ENCODE data around the gene SPIN1.

The SPIN1 gene

DNA sequence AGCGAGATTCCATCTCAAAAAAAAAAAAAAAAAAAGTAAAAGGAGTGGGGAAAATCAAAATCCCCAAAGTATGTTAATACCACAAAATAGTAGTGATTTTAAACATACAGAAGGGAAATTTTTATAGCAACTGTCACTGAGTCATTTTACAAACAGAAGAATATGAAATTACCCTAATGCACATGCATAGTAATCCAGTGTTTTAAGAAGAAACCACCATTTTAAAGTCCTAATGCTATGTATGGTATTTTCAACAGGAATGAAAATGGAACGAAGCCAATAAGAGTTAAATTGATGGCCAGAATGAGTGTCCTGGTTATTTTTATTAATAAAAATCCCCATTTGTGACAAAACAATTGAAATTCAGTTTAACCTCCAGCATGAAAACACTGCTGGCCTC lies 120.1 kb downstream of the SPIN1 start:
- Histone ChIP-seq H3K9ac (ENCODE audit: low read depth, low read length) (no peak overlapping the region), H3K36me3 (ENCODE audit: insufficient read depth, low read length) (no peaks in the 10 kb centered on the region), H3K4me1 (ENCODE audit: insufficient read depth, low read length) (peaks cover 4% of the 10 kb centered on the region; the same call in 1 of the 2 replicates), H3K9me3 (ENCODE audit: control insufficient read depth, insufficient read depth, low read length) (peaks cover 3% of the 10 kb centered on the region; the same call in 1 of the 2 replicates)

DNA sequence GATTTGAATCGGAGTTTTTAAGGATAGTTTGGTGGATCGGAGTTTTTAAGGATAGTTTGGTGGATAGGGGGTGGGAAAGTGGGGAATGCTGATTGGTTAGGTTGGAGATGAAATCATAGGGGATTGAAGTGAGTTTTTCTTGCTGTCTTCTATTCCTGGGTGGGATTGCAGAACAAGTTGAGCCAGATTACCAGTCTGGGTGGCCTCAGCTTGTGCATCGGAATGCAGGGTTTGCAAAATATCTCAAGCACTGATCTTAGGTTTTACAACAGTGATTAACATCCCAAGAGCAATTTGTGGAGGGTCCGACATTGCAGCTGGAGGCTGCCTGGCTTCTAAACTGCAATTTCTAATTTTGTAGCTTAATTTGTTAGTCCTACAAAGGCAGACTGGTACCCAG lies 123.7 kb downstream of the SPIN1 start:
- peaks cover 3% of the 10 kb centered on the region for H3K9me3 ChIP-seq (ENCODE audit: control insufficient read depth, insufficient read depth, low read length)
- H3K9ac ChIP-seq (ENCODE audit: low read depth, low read length) = no peak overlapping the region
- H3K36me3 ChIP-seq (ENCODE audit: insufficient read depth, low read length) = no peaks in the 10 kb centered on the region
- H3K4me1 ChIP-seq (ENCODE audit: insufficient read depth, low read length) = peaks cover 4% of the 10 kb centered on the region; the same call in 1 of the 2 replicates

DNA sequence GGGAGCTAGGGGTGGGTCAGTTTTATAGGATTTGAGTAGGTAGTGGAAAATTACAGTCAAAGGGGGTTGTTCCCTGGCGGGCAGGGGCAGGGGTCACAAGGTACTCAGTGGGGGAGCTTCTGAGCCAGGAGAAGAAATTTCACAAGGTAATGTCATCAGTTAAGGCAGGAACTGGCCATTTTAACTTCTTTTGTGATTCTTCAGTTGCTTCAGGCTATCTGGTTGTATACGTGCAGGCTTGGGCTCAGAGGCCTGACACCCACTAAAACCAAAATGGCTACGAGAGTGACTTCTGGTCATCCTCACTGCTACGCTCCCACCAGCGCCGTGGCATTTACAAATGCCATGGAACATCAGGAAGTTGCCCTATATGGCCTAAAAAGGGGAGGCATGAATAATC lies 126.0 kb downstream of the SPIN1 start:
- Histone ChIP-seq H3K9me3 (ENCODE audit: control insufficient read depth, insufficient read depth, low read length) (no peaks in the 10 kb centered on the region; the same call in none of the 2 replicates), H3K9ac (ENCODE audit: low read depth, low read length) (no peak overlapping the region), H3K36me3 (ENCODE audit: insufficient read depth, low read length) (no peaks in the 10 kb centered on the region), H3K4me1 (ENCODE audit: insufficient read depth, low read length) (peaks cover 7% of the 10 kb centered on the region)

DNA sequence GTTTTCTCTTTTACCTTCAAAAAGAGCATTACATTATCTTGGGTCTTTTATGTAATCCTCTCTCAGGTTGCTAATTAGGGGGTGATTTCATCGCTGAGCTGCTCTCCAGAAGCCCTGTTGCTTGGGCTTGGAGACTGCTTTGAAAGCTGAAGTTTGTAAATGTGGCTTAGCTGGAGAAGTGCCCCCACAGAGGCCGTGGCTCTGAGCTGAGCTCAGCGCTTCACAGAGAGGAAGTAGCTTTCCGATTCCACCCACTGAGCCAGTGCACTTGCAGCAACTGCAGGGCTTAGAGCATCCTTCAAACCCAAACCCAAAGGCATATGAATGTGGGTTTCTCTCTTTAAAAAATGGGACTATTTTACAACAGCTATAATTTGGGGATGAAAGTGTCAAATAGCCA lies 133.1 kb downstream of the SPIN1 start:
- Histone ChIP-seq H3K9ac (ENCODE audit: low read depth, low read length) (no peak overlapping the region), H3K36me3 (ENCODE audit: insufficient read depth, low read length) (no peaks in the 10 kb centered on the region), H3K4me1 (ENCODE audit: insufficient read depth, low read length) (peaks cover 26% of the 10 kb centered on the region), H3K9me3 (ENCODE audit: control insufficient read depth, insufficient read depth, low read length) (no peaks in the 10 kb centered on the region)

DNA sequence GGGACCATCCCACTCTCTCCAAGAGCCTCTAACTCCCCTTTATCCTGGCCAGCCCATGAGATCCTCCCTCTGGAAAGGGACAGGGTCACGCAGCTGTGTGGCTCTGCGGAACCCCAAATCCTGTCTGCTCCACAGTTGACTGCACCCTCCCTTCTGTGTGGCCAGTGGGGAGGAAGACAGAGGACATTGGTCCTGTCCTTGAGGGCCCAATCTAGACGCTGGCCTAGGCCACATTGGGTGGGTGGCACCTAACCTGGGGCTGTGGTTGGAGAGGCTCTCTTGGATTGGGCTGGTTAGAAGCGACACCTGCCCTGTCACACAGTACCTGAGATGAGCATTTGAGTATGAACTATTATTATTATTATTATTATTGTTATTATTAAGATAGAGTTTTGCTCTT lies 134.1 kb downstream of the SPIN1 start:
- Histone ChIP-seq H3K9ac (ENCODE audit: low read depth, low read length) (no peak overlapping the region), H3K9me3 (ENCODE audit: control insufficient read depth, insufficient read depth, low read length) (no peaks in the 10 kb centered on the region), H3K4me1 (ENCODE audit: insufficient read depth, low read length) (peaks cover 26% of the 10 kb centered on the region), H3K36me3 (ENCODE audit: insufficient read depth, low read length) (no peaks in the 10 kb centered on the region)

DNA sequence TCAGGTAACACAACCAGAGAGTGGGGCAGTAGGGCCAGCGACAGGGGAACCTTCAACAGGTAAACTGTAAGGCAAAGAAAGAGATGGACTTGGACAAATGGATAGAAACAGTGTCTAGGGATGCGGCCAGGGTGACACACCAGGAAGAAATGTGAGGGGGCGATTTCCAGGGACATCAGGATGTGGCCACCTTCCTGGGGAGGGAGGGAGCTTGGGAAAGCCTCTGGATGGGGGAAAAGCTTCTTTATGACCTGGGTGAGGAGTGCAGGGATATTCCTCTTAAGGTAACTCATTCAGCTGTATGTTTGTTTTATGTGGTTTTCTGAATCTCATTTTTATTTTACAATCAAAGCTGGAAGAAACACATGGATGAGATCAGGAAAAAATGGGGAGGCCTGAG lies 134.8 kb downstream of the SPIN1 start:
- no peak overlapping the region for H3K9ac ChIP-seq (ENCODE audit: low read depth, low read length)
- H3K4me1 ChIP-seq (ENCODE audit: insufficient read depth, low read length) = peaks cover 26% of the 10 kb centered on the region
- H3K36me3 ChIP-seq (ENCODE audit: insufficient read depth, low read length) = no peaks in the 10 kb centered on the region
- H3K9me3 ChIP-seq (ENCODE audit: control insufficient read depth, insufficient read depth, low read length) = no peaks in the 10 kb centered on the region

DNA sequence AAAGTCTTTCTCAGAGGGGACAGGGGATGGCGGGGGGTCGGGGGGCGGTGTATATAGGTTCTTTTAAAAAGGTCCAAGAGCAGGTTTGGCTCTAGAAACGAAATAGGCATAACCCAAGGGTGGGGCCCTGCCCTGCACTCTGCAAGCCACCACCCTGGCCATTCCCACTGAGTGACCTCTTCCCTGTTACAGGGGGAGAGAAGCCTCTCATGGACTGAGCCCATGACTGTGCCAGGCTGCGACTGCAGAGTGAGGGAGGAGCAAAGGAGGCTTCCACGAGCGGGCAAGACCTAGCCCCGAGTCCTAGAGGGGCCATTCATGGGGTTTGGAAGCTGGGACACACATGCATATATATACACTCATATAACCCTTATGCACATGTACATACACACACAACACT lies 136.7 kb downstream of the SPIN1 start:
- Histone ChIP-seq H3K36me3 (ENCODE audit: insufficient read depth, low read length) (no peaks in the 10 kb centered on the region), H3K9me3 (ENCODE audit: control insufficient read depth, insufficient read depth, low read length) (no peaks in the 10 kb centered on the region), H3K9ac (ENCODE audit: low read depth, low read length) (no peak overlapping the region)

DNA sequence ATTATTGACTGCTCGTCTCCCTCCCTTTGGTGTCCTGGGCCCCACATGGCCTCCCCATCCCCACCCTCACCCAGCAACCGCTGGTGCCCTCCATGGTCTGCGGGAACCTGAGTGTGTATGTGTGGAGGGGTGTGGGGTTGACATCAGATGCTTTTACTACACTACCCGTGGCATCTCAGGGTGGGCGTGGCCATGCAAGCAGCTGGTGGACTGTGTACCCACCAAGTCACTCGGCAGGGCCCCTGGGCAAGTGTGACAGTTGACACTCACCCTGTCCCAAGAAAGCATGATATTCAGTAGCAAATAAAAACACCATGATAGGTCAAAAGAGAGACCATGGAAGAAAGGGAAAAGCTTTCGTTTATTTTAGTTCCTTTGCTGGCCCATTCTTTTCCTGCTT lies 139.4 kb downstream of the SPIN1 start:
- Histone ChIP-seq H3K9ac (ENCODE audit: low read depth, low read length) (no peak overlapping the region), H3K4me1 (ENCODE audit: insufficient read depth, low read length) (peaks cover 22% of the 10 kb centered on the region), H3K9me3 (ENCODE audit: control insufficient read depth, insufficient read depth, low read length) (no peaks in the 10 kb centered on the region), H3K36me3 (ENCODE audit: insufficient read depth, low read length) (no peaks in the 10 kb centered on the region)

More for the DNA sequence above, 136.7 kb downstream of the SPIN1 start:
- H3K4me1 ChIP-seq (ENCODE audit: insufficient read depth, low read length) = peaks cover 30% of the 10 kb centered on the region
